Nephron progenitor cell (in vitro differentiated cells): ENCODE results near the gene FIGNL1.

Source experiments
- DNase-seq: peaks from one replicate; pipeline ENCODE4 v3.0.0; 2021
- H3K27ac Mint-ChIP-seq: 2 replicates; pipeline ENCODE4 v1.8.0; 2021; ENCODE audit warnings: mild to moderate bottlenecking, moderate library complexity, mixed read lengths
- H3K27me3 Mint-ChIP-seq: 2 replicates; pipeline ENCODE4 v1.8.0; 2021; ENCODE audit warnings: mild to moderate bottlenecking, low read depth, mixed read lengths; ENCODE audit not compliant: poor library complexity
- H3K36me3 Mint-ChIP-seq: 2 replicates; pipeline ENCODE4 v1.8.0; 2021; ENCODE audit warnings: low read depth, mixed read lengths
- H3K4me1 Mint-ChIP-seq: 2 replicates; pipeline ENCODE4 v1.8.0; 2021; ENCODE audit warnings: mixed read lengths
- H3K4me3 Mint-ChIP-seq: 2 replicates; pipeline ENCODE4 v1.8.0; 2021; ENCODE audit warnings: mild to moderate bottlenecking, moderate library complexity, mixed read lengths
- H3K9me3 Mint-ChIP-seq: 2 replicates; pipeline ENCODE4 v1.8.0; 2021; ENCODE audit warnings: mild to moderate bottlenecking, moderate library complexity, mixed read lengths
- CTCF ChIP-seq: fragments of 200-600 bp; sonication (generic); IDR thresholded peaks from 2 replicates; pipeline ENCODE4 v1.5.0; 2021; ENCODE audit warnings: antibody characterized with exemption

The FIGNL1 gene

GRCh38 chr7:50481867-50482266, 31.7 kb upstream of the FIGNL1 start:
- no peak for DNase-seq
- Mint-ChIP-seq H3K36me3 (no peaks in the 10 kb centered on the region), H3K27me3 (no peaks in the 10 kb centered on the region), H3K9me3 (no peaks in the 10 kb centered on the region), H3K27ac (no peak overlapping the region), H3K4me1 (no peaks in the 10 kb centered on the region), H3K4me3 (no peak overlapping the region)
- TF ChIP-seq CTCF: no peak

- DNase-seq: no peak
- no peaks in the 10 kb centered on the region for H3K9me3 Mint-ChIP-seq
- no peak overlapping the region for H3K27ac Mint-ChIP-seq
- no peaks in the 10 kb centered on the region for H3K36me3 Mint-ChIP-seq
- no peaks in the 10 kb centered on the region for H3K4me1 Mint-ChIP-seq
- no peaks in the 10 kb centered on the region for H3K27me3 Mint-ChIP-seq
- H3K4me3 Mint-ChIP-seq: no peak overlapping the region
- no peak for TF ChIP-seq CTCF
These were observed 30.6 kb upstream of the FIGNL1 start for GRCh38 chr7:50480797-50481196.

GRCh38 chr7:50479743-50480517, 29.8 kb upstream of the FIGNL1 start:
- H3K4me1 Mint-ChIP-seq: no peaks in the 10 kb centered on the region
- TF ChIP-seq CTCF: no peak
- no peak overlapping the region for H3K4me3 Mint-ChIP-seq
- no peak overlapping the region for H3K27ac Mint-ChIP-seq
- DNase-seq: no peak
- H3K36me3 Mint-ChIP-seq: no peaks in the 10 kb centered on the region
- H3K9me3 Mint-ChIP-seq: no peaks in the 10 kb centered on the region
- no peaks in the 10 kb centered on the region for H3K27me3 Mint-ChIP-seq

GRCh38 chr7:50477640-50478039, 27.5 kb upstream of the FIGNL1 start:
- no peak for DNase-seq
- no peaks in the 10 kb centered on the region for H3K36me3 Mint-ChIP-seq
- no peaks in the 10 kb centered on the region for H3K9me3 Mint-ChIP-seq
- no peak overlapping the region for H3K4me3 Mint-ChIP-seq
- H3K27ac Mint-ChIP-seq: no peak overlapping the region
- no peaks in the 10 kb centered on the region for H3K4me1 Mint-ChIP-seq
- no peak for TF ChIP-seq CTCF
- peaks cover 3% of the 10 kb centered on the region for H3K27me3 Mint-ChIP-seq

- TF ChIP-seq CTCF: no peak
- Mint-ChIP-seq H3K9me3 (no peaks in the 10 kb centered on the region), H3K27ac (no peak overlapping the region), H3K27me3 (peaks cover 3% of the 10 kb centered on the region), H3K4me3 (no peak overlapping the region), H3K36me3 (no peaks in the 10 kb centered on the region), H3K4me1 (no peaks in the 10 kb centered on the region)
- DNase-seq: no peak
These were observed 26.9 kb upstream of the FIGNL1 start for GRCh38 chr7:50476953-50477625.

- no peak overlapping the region for H3K4me3 Mint-ChIP-seq
- peaks cover 8% of the 10 kb centered on the region for H3K27me3 Mint-ChIP-seq
- H3K9me3 Mint-ChIP-seq: no peaks in the 10 kb centered on the region
- H3K27ac Mint-ChIP-seq: no peak overlapping the region
- no peak for TF ChIP-seq CTCF
- no peaks in the 10 kb centered on the region for H3K4me1 Mint-ChIP-seq
- DNase-seq: no peak
- H3K36me3 Mint-ChIP-seq: no peaks in the 10 kb centered on the region
These were observed 25.2 kb upstream of the FIGNL1 start for GRCh38 chr7:50475340-50475739.
